GM19463 (cell line): ENCODE measurements around the gene PPEF2.
"Not testable (repeated sequence)": the region's sequence is repeated elsewhere in the genome, so short reads cannot be mapped to it uniquely, and the experiment has no call there.

Source experiments
- ATAC-seq: cut with Tn5 transposase; IDR thresholded peaks from one replicate; pipeline ENCODE4 v1.9.1; 2021; ENCODE audit warnings: mild to moderate bottlenecking, moderate library complexity; ENCODE audit not compliant: unreplicated experiment

Gene PPEF2

GRCh38 chr4:75898536-75898935 is 3.7 kb downstream of the PPEF2 start:
- ATAC-seq = no peak

- peak; percentile 68 for ATAC-seq
These were observed 6.4 kb downstream of the PPEF2 start for GRCh38 chr4:75895744-75896314.

- no peak for ATAC-seq
These were observed 9.7 kb downstream of the PPEF2 start for GRCh38 chr4:75892508-75892907.

- ATAC-seq = no peak
These were observed 10.6 kb downstream of the PPEF2 start for GRCh38 chr4:75891611-75892010.

GRCh38 chr4:75889537-75890199 is 12.6 kb downstream of the PPEF2 start:
- ATAC-seq = no peak

- ATAC-seq = no peak
These were observed 16.1 kb downstream of the PPEF2 start for GRCh38 chr4:75886104-75886503.

GRCh38 chr4:75881476-75881875 is 20.8 kb downstream of the PPEF2 start:
- ATAC-seq = no peak

- no peak for ATAC-seq
These were observed 22.0 kb downstream of the PPEF2 start for GRCh38 chr4:75880278-75880677.

GRCh38 chr4:75878246-75878756 is 24.0 kb downstream of the PPEF2 start:
- ATAC-seq = no peak

- ATAC-seq = no peak
These were observed 26.0 kb downstream of the PPEF2 start for GRCh38 chr4:75876218-75876617.

GRCh38 chr4:75869100-75869499 is 33.2 kb downstream of the PPEF2 start:
- ATAC-seq = no peak

- no peak for ATAC-seq
These were observed 35.1 kb downstream of the PPEF2 start for GRCh38 chr4:75867130-75867529.

- ATAC-seq = no peak
These were observed 41.6 kb downstream of the PPEF2 start for GRCh38 chr4:75860606-75861005.

GRCh38 chr4:75858721-75859120 is 43.5 kb downstream of the PPEF2 start:
- ATAC-seq = no peak

GRCh38 chr4:75849461-75849860 is 52.8 kb downstream of the PPEF2 start:
- ATAC-seq = no peak

- ATAC-seq = no peak
These were observed 53.4 kb downstream of the PPEF2 start for GRCh38 chr4:75848891-75849290.

GRCh38 chr4:75848171-75848760 is 54.0 kb downstream of the PPEF2 start:
- not testable (repeated sequence) for ATAC-seq

GRCh38 chr4:75845992-75846391 is 56.3 kb downstream of the PPEF2 start:
- ATAC-seq = no peak

GRCh38 chr4:75844151-75844662 is 58.0 kb downstream of the PPEF2 start:
- no peak for ATAC-seq

- no peak for ATAC-seq
These were observed 58.7 kb downstream of the PPEF2 start for GRCh38 chr4:75843596-75843995.

- no peak for ATAC-seq
These were observed 60.4 kb downstream of the PPEF2 start for GRCh38 chr4:75841641-75842520.
